ENCODE data around the gene PHF20.

PHF20 gene

GRCh38 chr20:35820715-35821114 lies 48.9 kb downstream of the PHF20 start:
- no peak overlapping the region for H3K27ac ChIP-seq
- H3K4me3 ChIP-seq: no peak overlapping the region
- TF ChIP-seq CTCF (IDR thresholded peaks at IDR 0.05): no peak
- no peak for DNase-seq (ENCODE audit: low spot score)

- no peak for DNase-seq (ENCODE audit: low spot score)
- H3K4me3 ChIP-seq: no peak overlapping the region
- H3K27ac ChIP-seq: no peak overlapping the region
- TF ChIP-seq CTCF (IDR thresholded peaks at IDR 0.05): no peak
Measured at GRCh38 chr20:35821807-35822242, 50.0 kb downstream of the PHF20 start.

GRCh38 chr20:35823147-35823546 lies 51.3 kb downstream of the PHF20 start:
- Histone ChIP-seq H3K27ac (no peak overlapping the region), H3K4me3 (no peak overlapping the region)
- DNase-seq (ENCODE audit: low spot score): no peak
- no peak for TF ChIP-seq CTCF (IDR thresholded peaks at IDR 0.05)

- DNase-seq (ENCODE audit: low spot score): no peak
Measured at GRCh38 chr20:35823937-35824336, 52.1 kb downstream of the PHF20 start.

GRCh38 chr20:35826397-35826998 lies 54.7 kb downstream of the PHF20 start:
- TF ChIP-seq CTCF (IDR thresholded peaks at IDR 0.05): no peak
- no peak for DNase-seq (ENCODE audit: low spot score)
- no peak overlapping the region for H3K27ac ChIP-seq
- H3K4me3 ChIP-seq: no peak overlapping the region

More at GRCh38 chr20:35823937-35824336, 52.1 kb downstream of the PHF20 start:
- TF ChIP-seq CTCF (IDR thresholded peaks at IDR 0.05): no peak
- H3K4me3 ChIP-seq: no peak overlapping the region
- no peak overlapping the region for H3K27ac ChIP-seq

GRCh38 chr20:35828434-35828833 lies 56.6 kb downstream of the PHF20 start:
- no peak for TF ChIP-seq CTCF (IDR thresholded peaks at IDR 0.05)
- DNase-seq (ENCODE audit: low spot score): no peak
- Histone ChIP-seq H3K4me3 (no peak overlapping the region), H3K27ac (no peak overlapping the region)

- TF ChIP-seq CTCF (IDR thresholded peaks at IDR 0.05): no peak
- no peak overlapping the region for H3K27ac ChIP-seq
Measured at GRCh38 chr20:35828916-35829315, 57.1 kb downstream of the PHF20 start.

More at GRCh38 chr20:35828916-35829315, 57.1 kb downstream of the PHF20 start:
- DNase-seq (ENCODE audit: low spot score): no peak
- no peak overlapping the region for H3K4me3 ChIP-seq
